Measurements from ENCODE around the gene ARL5B. TPM values are rescaled to one million over a fixed set of nuclear protein-coding genes. Genes with fewer than 3 reads are reported as not detected.

ARL5B gene
- polyA plus RNA-seq, 1 experiment = 2.7 TPM

GRCh38 chr10:18684953-18685352, 25.7 kb downstream of the ARL5B start:
- ChIA-PET POLR2A (interaction anchor here (0.6 kb wide), 1 partner anchor 237 kb away, joined by 3 read pairs; no protein-coding TSS in a partner anchor), CTCF (no interaction called here)
- H3K4me3 ChIP-seq (ENCODE audit: low read depth, low read length) = no peak overlapping the region
- no peak for TF ChIP-seq CTCF (IDR thresholded peaks at IDR 0.05; ENCODE audit: insufficient read depth, low read depth, low read length)
- no peaks in the 10 kb centered on the region for H3K27me3 ChIP-seq (ENCODE audit: control insufficient read depth, insufficient read depth, low read length)
- H3K36me3 ChIP-seq (ENCODE audit: control insufficient read depth, insufficient read depth, low read length) = no peaks in the 10 kb centered on the region
- no peak for DNase-seq (ENCODE audit: low read depth)

GRCh38 chr10:18685555-18685954, 26.3 kb downstream of the ARL5B start:
- H3K36me3 ChIP-seq (ENCODE audit: control insufficient read depth, insufficient read depth, low read length) = no peaks in the 10 kb centered on the region
- H3K27me3 ChIP-seq (ENCODE audit: control insufficient read depth, insufficient read depth, low read length) = no peaks in the 10 kb centered on the region
- POLR2A ChIA-PET = no interaction called here
- no peak overlapping the region for H3K4me3 ChIP-seq (ENCODE audit: low read depth, low read length)
- CTCF ChIA-PET = no interaction called here
- TF ChIP-seq CTCF (IDR thresholded peaks at IDR 0.05; ENCODE audit: insufficient read depth, low read depth, low read length) = no peak
- no peak for DNase-seq (ENCODE audit: low read depth)

GRCh38 chr10:18687195-18687594, 28.0 kb downstream of the ARL5B start:
- no peak for DNase-seq (ENCODE audit: low read depth)
- POLR2A ChIA-PET = no interaction called here
- Histone ChIP-seq H3K4me3 (ENCODE audit: low read depth, low read length) (no peak overlapping the region), H3K36me3 (ENCODE audit: control insufficient read depth, insufficient read depth, low read length) (no peaks in the 10 kb centered on the region), H3K27me3 (ENCODE audit: control insufficient read depth, insufficient read depth, low read length) (no peaks in the 10 kb centered on the region)
- TF ChIP-seq CTCF (IDR thresholded peaks at IDR 0.05; ENCODE audit: insufficient read depth, low read depth, low read length) = no peak
- CTCF ChIA-PET = no interaction called here

- no peak overlapping the region for H3K4me3 ChIP-seq (ENCODE audit: low read depth, low read length)
- no peak for TF ChIP-seq CTCF (IDR thresholded peaks at IDR 0.05; ENCODE audit: insufficient read depth, low read depth, low read length)
- no peak for DNase-seq (ENCODE audit: low read depth)
- CTCF ChIA-PET = no interaction called here
- no peaks in the 10 kb centered on the region for H3K36me3 ChIP-seq (ENCODE audit: control insufficient read depth, insufficient read depth, low read length)
- POLR2A ChIA-PET = no interaction called here
- H3K27me3 ChIP-seq (ENCODE audit: control insufficient read depth, insufficient read depth, low read length) = no peaks in the 10 kb centered on the region
These were observed 28.5 kb downstream of the ARL5B start for GRCh38 chr10:18687706-18688105.

GRCh38 chr10:18689498-18689897, 30.3 kb downstream of the ARL5B start:
- no peaks in the 10 kb centered on the region for H3K27me3 ChIP-seq (ENCODE audit: control insufficient read depth, insufficient read depth, low read length)
- DNase-seq (ENCODE audit: low read depth) = no peak
- TF ChIP-seq CTCF (IDR thresholded peaks at IDR 0.05; ENCODE audit: insufficient read depth, low read depth, low read length) = peak; percentile 36
- CTCF ChIA-PET = interaction anchor here (0.6 to 1.4 kb wide), 6 partner anchors 16 to 1103 kb away, joined by 3 to 5 read pairs (median 3); no protein-coding TSS in a partner anchor
- no peaks in the 10 kb centered on the region for H3K36me3 ChIP-seq (ENCODE audit: control insufficient read depth, insufficient read depth, low read length)
- H3K4me3 ChIP-seq (ENCODE audit: low read depth, low read length) = no peak overlapping the region
- POLR2A ChIA-PET = no interaction called here
